GOT3 (cell line): ENCODE measurements around the gene NRBP1.
A peak's percentile ranks its signal among the peaks of the same experiment; 100 is the strongest.
"Not testable (repeated sequence)": the region's sequence is repeated elsewhere in the genome, so short reads cannot be mapped to it uniquely, and the experiment has no call there.

Experiments
- DNase-seq: peaks from one replicate; lab custom pipeline; 2025; ENCODE audit warnings: mixed read lengths; lab: John Stamatoyannopoulos, UW

NRBP1 gene

DNA sequence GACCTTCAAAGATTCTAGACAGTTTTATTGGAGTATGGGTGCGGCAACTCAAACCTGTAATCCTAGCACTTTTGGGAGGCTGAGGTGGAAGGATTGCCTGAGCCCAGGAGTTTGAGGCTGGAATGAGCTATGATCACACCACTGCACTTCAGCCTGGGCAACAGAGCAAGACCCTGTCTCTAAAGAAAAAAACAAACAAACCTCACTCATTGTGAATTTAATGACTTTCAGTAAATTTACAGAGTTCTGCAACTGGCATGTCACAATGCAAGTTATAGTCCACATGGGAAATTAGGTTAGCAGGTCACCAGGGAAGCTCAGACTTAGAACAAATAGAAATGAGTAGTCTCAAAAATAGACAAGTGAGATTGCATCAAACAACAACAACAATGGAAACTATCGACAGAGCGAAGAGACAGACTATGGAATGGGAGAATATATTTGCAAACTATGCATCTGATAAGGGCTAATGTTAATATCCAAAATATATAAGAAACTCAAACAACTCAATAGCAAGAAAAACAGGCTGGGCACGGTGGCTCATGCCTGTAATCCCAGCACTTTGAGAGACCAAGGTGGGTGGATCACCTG is 6.7 kb upstream of the NRBP1 start:
- no peak for DNase-seq

GRCh38 chr2:27422958-27423357 is 5.5 kb upstream of the NRBP1 start:
- no peak for DNase-seq

- DNase-seq = not testable (repeated sequence)
Observed at GRCh38 chr2:27425039-27425438, 3.4 kb upstream of the NRBP1 start.

DNA sequence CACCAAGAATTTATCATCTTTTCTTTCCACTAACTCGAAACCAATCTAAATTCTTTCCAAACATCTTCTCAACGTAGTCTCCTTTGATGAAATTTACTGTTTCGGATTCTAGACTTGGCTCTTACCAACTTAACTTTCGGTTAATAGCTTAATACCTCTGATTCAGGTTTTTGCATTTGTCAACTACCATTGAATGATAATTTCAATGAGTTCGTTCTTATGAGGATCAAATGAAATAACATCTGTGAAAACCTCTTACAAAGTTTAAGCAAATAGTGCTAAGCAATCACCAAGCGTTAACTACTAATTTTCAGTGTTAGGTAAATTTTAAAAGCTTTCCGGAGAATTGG is 593 bp upstream of the NRBP1 start:
- DNase-seq = no peak

DNA sequence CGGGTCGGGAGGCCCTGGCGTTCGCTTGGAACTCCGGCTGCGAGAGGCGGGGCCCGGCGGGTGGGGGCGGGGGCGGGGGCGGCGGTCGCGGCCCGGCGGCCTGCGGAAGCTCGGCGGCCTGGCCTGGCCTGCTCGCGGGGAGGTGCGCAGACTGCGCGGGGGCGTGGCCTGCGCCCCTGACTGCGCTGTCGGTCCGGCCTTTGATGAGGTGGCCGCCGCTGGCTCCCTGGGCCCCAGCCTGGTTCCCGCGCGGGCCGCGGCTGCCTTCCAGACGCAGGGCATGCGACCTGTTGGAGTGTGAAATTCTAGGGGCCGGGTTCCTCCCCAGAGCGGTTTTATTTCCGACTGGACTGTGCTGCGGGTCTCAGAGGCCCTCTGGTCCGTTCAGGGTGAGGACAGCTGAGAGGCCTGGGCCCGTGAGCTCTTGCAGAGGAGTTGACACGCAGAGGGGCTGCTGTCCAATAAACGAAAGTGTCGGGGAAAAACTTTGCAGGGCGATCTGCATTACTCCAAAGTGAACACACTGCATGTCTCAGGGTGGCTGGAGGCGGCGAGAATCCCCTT is 629 bp downstream of the NRBP1 start:
- DNase-seq = peak; percentile 60

DNA sequence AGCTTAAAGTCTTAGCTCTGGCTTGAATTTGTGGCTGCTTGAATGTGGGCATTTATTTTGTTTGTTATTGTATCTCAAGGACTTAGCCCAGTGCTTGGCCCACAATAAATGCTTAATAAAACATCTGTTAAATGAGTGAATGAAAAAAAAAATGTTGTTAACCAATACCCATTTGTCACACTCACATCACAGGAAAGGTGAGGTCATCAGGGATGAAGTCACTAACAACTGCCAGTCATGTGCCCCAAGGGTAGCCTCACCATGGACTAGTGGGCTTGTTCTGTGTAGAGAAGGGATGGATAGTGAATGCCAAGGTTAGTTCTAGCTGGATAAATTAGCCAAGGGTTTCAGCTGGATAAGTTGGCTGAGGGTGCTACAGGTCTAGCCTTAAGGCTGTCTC is 3.0 kb downstream of the NRBP1 start:
- no peak for DNase-seq

DNA sequence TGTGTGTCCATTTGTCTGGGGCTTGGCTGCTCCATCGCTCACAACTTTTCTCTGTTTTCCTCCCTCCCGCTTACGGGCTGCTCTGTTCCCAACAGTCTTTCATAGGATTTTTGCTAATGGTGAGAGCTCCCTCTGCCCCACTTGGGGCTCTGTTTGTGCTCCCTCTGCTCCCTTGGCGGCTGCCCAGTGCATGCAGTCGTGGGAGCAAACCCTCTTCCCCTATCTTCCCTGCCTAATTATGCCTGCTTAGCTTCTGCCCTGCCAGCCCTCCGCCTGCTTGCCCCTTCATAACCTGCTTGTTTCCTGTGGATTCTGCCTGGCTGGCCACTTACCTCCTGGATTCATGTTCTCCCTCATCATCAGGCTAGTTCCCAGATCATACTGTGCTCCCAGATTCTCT is 7.2 kb downstream of the NRBP1 start:
- no peak for DNase-seq

GRCh38 chr2:27441226-27441926 is 12.9 kb downstream of the NRBP1 start:
- DNase-seq = no peak

- DNase-seq = no peak
Observed at GRCh38 chr2:27441958-27442919, 13.8 kb downstream of the NRBP1 start, which contains the start of gene KRTCAP3. KRTCAP3 (plus strand) TSS chr2:27442381; CDS start chr2:27442413, 32 bp downstream.

DNA sequence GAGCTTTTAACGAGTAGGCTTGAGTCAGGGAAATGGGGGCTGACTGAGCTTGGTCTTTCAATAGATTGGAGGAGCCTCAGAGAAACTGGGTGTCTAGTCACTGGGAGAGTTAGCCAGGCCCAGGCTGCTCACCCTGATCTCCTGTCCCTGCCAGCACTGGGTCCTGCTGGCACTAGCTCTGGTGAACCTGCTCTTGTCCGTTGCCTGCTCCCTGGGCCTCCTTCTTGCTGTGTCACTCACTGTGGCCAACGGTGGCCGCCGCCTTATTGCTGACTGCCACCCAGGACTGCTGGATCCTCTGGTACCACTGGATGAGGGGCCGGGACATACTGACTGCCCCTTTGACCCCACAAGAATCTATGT is 14.5 kb downstream of the NRBP1 start:
- no peak for DNase-seq

- no peak for DNase-seq
Observed at GRCh38 chr2:27445155-27445554, 16.7 kb downstream of the NRBP1 start.

- no peak for DNase-seq
Observed at GRCh38 chr2:27445615-27446014, 17.2 kb downstream of the NRBP1 start.

DNA sequence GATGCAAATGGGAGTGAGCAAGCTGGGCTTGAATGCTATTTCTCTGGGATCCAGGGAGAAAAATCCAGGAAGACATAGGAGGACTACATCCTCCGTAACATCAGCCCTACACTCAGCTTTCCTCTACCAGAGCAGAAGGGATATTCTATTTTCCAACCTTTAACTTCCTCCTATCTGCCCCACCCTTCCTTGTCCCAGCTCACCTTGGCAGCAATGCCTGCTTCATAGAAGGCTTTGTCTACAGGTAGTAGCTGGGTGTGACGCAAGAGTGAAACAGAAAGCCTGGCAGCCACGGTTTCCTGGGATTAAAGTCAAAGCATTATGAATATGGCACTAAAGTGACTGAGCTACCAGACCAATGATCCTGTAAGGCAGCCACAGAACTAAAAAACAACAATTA is 17.6 kb downstream of the NRBP1 start:
- DNase-seq = no peak

DNA sequence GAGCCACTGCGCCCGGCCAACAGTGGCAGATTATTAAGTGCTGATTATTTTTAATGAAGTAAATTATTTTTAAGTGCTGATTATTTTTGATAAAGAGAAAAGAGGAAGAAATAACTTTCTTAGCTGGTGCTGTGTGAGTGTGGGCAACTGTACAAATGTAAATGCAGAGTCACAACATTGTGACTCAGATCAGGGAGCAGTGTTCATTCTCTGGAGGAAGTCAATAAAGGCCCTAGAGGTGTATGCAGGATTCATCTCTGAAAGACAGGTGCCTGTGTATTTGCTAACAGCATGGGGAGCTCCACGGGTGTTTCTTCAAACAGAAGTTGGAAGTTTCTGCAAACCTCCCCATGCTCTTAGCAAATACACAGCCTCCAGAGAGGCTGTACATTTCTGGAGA is 19.9 kb downstream of the NRBP1 start:
- DNase-seq = no peak

DNA sequence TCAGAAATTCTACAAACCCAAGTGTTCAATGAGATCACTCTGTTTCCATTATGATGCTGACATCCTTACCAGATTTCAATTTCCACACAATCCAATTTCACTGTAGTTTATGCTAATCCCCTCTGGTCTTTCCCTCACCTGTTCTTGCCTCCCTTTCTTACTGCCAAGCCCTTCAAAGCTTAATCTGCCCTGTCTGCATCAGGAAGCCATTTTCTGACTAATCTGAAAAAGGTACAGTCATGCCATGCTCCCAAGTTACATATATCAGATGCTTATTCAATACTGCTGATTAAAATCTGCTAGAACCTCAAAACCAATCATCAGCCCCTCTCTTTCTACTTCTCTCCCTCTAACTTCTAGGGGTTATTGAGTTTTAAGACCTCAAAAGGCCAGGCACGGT is 22.7 kb downstream of the NRBP1 start:
- no peak for DNase-seq

DNA sequence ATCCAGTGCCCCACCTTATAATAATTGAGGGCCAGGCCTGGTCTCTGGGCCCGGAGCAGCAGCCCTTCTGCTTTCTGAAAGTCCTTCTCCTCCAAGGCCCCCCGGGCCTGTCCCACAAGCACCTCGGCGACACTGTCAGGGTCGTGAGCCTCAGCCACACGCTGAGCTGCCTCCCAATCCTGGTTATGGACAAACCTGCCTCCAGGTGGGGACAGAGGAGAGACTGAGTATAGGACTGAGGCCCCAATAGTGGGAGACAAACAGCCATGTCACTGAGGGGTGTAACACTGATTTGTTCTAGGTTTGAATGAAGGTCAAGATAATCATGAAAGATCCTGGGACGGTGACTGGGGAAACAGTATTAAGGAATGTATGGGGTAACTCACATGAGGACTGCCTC is 25.5 kb downstream of the NRBP1 start:
- DNase-seq = no peak

- DNase-seq = no peak
Observed at GRCh38 chr2:27461118-27461517, 32.7 kb downstream of the NRBP1 start.

- DNase-seq = no peak
Observed at GRCh38 chr2:27464443-27464842, 36.0 kb downstream of the NRBP1 start.

DNA sequence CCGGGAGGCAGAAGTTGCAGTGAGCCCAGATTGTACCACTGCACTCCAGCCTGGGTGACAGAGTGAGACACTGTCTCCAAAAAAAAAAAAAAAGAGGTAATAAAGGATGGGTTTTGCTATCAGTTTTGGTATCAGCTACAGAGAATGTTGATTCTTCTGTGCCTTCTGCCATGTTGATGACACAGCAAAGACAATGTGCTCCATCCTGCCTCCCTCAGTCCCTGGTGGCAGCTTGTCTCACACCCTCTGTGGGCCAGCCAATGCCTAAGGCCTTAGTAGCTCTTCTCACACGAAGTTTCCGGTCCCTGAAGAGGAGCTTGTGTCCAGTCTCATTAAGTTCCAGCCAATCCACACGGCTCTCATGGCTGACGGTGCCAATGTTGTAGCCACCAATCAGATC is 43.5 kb downstream of the NRBP1 start:
- DNase-seq = no peak

DNA sequence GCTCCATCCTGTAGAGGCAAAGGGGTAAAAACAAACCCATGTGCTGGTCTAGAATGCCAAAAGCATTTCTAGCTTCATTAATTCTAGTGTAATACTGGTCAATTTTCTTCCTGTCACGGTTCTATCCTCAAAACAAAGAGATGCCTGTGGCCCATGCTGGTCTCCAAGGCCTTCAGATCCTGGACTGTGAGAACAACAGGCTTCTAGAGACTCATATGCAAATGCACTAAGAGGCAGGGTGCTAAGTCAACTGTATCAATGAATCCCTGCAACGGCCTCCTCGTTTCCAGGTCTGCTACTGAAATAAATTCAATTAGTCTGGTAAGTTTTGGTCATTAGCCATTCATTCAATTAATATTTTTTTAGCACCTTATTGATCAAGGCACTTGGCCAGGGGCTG is 57.1 kb downstream of the NRBP1 start:
- DNase-seq = no peak

DNA sequence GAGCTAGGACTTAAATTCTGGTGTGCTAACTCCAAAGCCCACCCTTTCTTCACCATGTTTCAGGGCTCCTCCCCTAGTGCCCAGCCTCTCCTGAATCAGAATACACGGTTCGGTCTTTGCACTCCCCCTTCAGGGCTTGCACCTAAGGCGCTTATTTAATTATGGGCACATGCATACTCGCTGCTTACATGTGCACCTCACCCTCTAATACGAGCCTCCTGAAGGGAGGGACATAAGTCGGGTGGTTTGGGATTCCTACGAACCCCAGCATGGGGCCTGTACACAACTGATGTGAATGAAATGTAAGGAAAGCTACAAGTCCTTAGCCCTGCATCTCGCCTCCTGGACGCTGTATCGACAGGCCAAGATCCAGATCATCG is 60.7 kb downstream of the NRBP1 start:
- no peak for DNase-seq

- DNase-seq = peak; percentile 72
Observed at GRCh38 chr2:27489498-27490397, 61.3 kb downstream of the NRBP1 start, which contains the start of gene IFT172. IFT172 (minus strand) TSS chr2:27489743; CDS start chr2:27489653, 90 bp downstream.
